Common myeloid progenitor, CD34-positive (primary cell): ENCODE measurements around the gene OLAH.

Source experiments
- CTCF ChIA-PET: fragments of 350-600 bp; sonication (Branson Sonifier 250); formaldehyde crosslinking; loops from one replicate; lab custom pipeline; 2021; ENCODE audit warnings: antibody characterized with exemption; lab: Charles Lee
- POLR2A ChIA-PET: fragments of 350-600 bp; sonication (Branson Sonifier 250); formaldehyde crosslinking; loops from one replicate; lab custom pipeline; 2021; ENCODE audit warnings: antibody characterized with exemption; lab: Charles Lee
- DNase-seq, 3 donors: peaks; one replicate each; pipeline versions ENCODE4 v3.0.0 to v3.0.0-alpha.2; 2013
- H3K27ac ChIP-seq, 2 experiments: 1 replicate in 1 of 2; 2 replicates in 1 of 2; pipeline ENCODE4 v1.7.0; 2013; ENCODE audit warnings: inconsistent platforms in 2 of 2, low read length in 2 of 2, mild to moderate bottlenecking in 2 of 2, low read depth in 1 of 2, moderate library complexity in 1 of 2; ENCODE audit not compliant: severe bottlenecking in 2 of 2, insufficient read depth in 1 of 2, poor library complexity in 1 of 2
- H3K27me3 ChIP-seq, 5 experiments: replicated peaks in 2 of 5; 1 replicate in 3 of 5; 2 replicates in 2 of 5; pipeline versions ENCODE4 v1.6.1 to v1.7.0; 2013; ENCODE audit warnings: low read length in 4 of 5, mild to moderate bottlenecking in 2 of 5, moderate library complexity in 2 of 5, inconsistent platforms in 1 of 5; ENCODE audit not compliant: insufficient read depth in 5 of 5, control insufficient read depth in 4 of 5
- H3K36me3 ChIP-seq, 4 experiments: 1 replicate in 2 of 4; 2 replicates in 2 of 4; pipeline versions ENCODE4 v1.6.1 to v1.7.0; 2013; ENCODE audit warnings: low read length in 3 of 4, control low read depth in 1 of 4, mild to moderate bottlenecking in 1 of 4; ENCODE audit not compliant: control insufficient read depth in 4 of 4, insufficient read depth in 4 of 4
- H3K4me1 ChIP-seq, 4 experiments: 1 replicate in 3 of 4; 2 replicates in 1 of 4; pipeline versions ENCODE4 v1.6.1 to v1.7.1; 2013; ENCODE audit warnings: low read length in 3 of 4, mild to moderate bottlenecking in 3 of 4, control low read depth in 1 of 4, inconsistent platforms in 1 of 4, moderate library complexity in 1 of 4; ENCODE audit not compliant: control insufficient read depth in 4 of 4, insufficient read depth in 4 of 4; ENCODE audit errors: control extremely low read depth in 1 of 4
- H3K4me3 ChIP-seq, 7 experiments: 1 replicate in 4 of 7; 2 replicates in 3 of 7; pipeline versions ENCODE4 v1.5.1 to v1.7.0; 2013; ENCODE audit warnings: mild to moderate bottlenecking in 7 of 7, low read length in 6 of 7, moderate library complexity in 6 of 7, inconsistent platforms in 2 of 7, low read depth in 2 of 7, control low read depth in 1 of 7; ENCODE audit not compliant: insufficient read depth in 4 of 7, control insufficient read depth in 1 of 7; ENCODE audit errors: extremely low read depth in 1 of 7
- H3K9me3 ChIP-seq, 5 experiments: 1 replicate in 4 of 5; 2 replicates in 1 of 5; pipeline versions ENCODE4 v1.6.1 to v1.7.1; 2013; ENCODE audit warnings: low read length in 4 of 5, mild to moderate bottlenecking in 2 of 5, inconsistent platforms in 1 of 5, low read depth in 1 of 5, moderate library complexity in 1 of 5; ENCODE audit not compliant: control insufficient read depth in 4 of 5, insufficient read depth in 2 of 5; ENCODE audit errors: control extremely low read depth in 1 of 5
- WGBS: methylation state at CpG from one replicate; pipeline ENCODE4 v1.1.5; 2013; ENCODE audit not compliant: insufficient coverage; 5-methylcytosine and 5-hydroxymethylcytosine counted together

OLAH gene

DNA sequence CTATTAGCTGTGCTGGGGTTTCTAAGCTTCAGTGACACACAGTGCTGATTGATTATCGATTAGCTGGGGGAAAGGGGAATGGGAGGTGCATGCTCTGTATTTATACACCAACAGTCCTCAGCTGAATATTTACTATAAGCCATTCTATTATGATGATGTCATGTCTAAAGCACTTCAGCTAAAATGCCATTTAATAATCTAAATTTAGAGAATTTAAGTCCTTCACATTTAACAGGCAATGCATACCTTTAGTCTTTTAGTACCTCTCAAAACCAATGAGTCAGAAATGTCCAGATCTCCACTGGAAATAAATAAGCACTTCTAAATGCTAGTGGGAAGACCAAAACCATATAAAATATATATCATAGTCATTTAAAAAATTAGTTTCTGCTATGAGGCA lies 78.0 kb downstream of the OLAH start:
- WGBS = no CpG with 5 or more reads among the region's 1 CpG
- Histone ChIP-seq H3K4me1 (peaks cover 0 to 3% (median 0%) of the 10 kb centered on the region in 4 experiments), H3K36me3 (peaks cover 9 to 23% (median 16%) of the 10 kb centered on the region in 4 experiments), H3K27ac (no peak overlapping the region), H3K9me3 (no peaks in the 10 kb centered on the region), H3K4me3 (no peak overlapping the region), H3K27me3 (no peaks in the 10 kb centered on the region)
- ChIA-PET CTCF (no interaction called here), POLR2A (no interaction called here)
- DNase-seq = no peak

DNA sequence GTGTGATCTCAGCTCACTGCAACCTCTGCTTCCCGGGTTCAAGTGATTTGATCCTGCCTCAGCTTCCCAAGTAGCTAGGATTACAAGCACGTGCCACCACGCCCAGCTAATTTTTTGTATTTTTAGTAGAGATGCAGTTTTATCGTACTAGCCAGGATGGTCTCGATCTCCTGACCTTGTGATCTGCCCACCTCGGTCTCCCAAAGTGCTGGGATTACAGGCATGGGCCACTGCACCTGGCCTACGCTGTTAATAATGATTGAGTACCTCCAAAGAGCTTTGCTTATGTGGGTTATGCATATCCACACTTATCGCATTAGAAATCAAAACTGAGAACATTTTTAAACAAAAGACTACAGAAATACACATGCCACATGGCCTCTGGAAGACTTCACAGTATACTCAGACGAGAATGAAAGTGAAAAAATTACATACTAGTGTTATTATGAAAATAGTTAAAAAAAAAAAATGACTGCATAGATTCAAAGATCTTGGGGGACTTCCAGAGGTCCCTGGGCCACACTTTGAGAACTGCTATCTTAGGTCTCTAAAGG lies 78.8 kb downstream of the OLAH start:
- 97% methylated on average over 4 of the region's 9 CpGs for WGBS
- Histone ChIP-seq H3K4me1 (peaks cover 0 to 3% (median 0%) of the 10 kb centered on the region in 4 experiments), H3K4me3 (no peak overlapping the region), H3K9me3 (no peaks in the 10 kb centered on the region), H3K36me3 (peaks cover 9 to 23% (median 11%) of the 10 kb centered on the region in 4 experiments), H3K27me3 (no peaks in the 10 kb centered on the region), H3K27ac (no peak overlapping the region)
- ChIA-PET POLR2A (no interaction called here), CTCF (interaction anchor here (1.0 kb wide), 1 partner anchor 17 kb away, joined by 3 read pairs; no protein-coding TSS in a partner anchor)
- DNase-seq = no peak
